GM12875 (cell line): ENCODE measurements around the gene GPR25.

Experiments used
- H3K4me3 ChIP-seq: one replicate; pipeline ENCODE4 v1.5.1; 2011; ENCODE audit warnings: low read depth, low read length, control low read depth
- CTCF ChIP-seq: IDR thresholded peaks from 2 replicates; pipeline ENCODE4 v1.5.1; 2011; ENCODE audit warnings: low read depth, mild to moderate bottlenecking, control low read depth, inconsistent platforms, low read length, moderate library complexity, borderline replicate concordance; ENCODE audit not compliant: insufficient read depth

Gene GPR25

GRCh38 chr1:200895443-200895789 lies 22.6 kb downstream of the GPR25 start:
- no peak overlapping the region for H3K4me3 ChIP-seq
- TF ChIP-seq CTCF: no peak

GRCh38 chr1:200895801-200896530 lies 23.2 kb downstream of the GPR25 start:
- H3K4me3 ChIP-seq: no peak overlapping the region
- TF ChIP-seq CTCF: no peak

GRCh38 chr1:200896531-200897196 lies 23.9 kb downstream of the GPR25 start:
- no peak for TF ChIP-seq CTCF
- H3K4me3 ChIP-seq: no peak overlapping the region

GRCh38 chr1:200897259-200897658 lies 24.5 kb downstream of the GPR25 start:
- no peak overlapping the region for H3K4me3 ChIP-seq
- TF ChIP-seq CTCF: no peak

GRCh38 chr1:200899015-200899386 lies 26.2 kb downstream of the GPR25 start:
- H3K4me3 ChIP-seq: no peak overlapping the region
- no peak for TF ChIP-seq CTCF

- H3K4me3 ChIP-seq: no peak overlapping the region
- no peak for TF ChIP-seq CTCF
Measured at GRCh38 chr1:200899451-200899915, 26.7 kb downstream of the GPR25 start.
